ENCODE results near the gene SLC12A8. TPM values are rescaled to one million over a fixed set of nuclear protein-coding genes. Genes with fewer than 3 reads are reported as not detected.
A peak's percentile ranks its signal among the peaks of the same experiment; 100 is the strongest.

Gene SLC12A8
- total and polyA plus RNA-seq, 9 of the 15 experiments (the other 6 are each of a cell fraction or from before 2014, with no cell fraction given), result 0.04 to 0.33 (median 0.09) TPM; not detected in 4

- TF ChIP-seq ZNF318 (IDR thresholded peaks at IDR 0.05; ENCODE audit: borderline replicate concordance in 1 of 2, low read depth in 1 of 2) (peak in 1 of 2 experiments; percentile 73; a peak in 2 of 4 replicates), TRIM28 (IDR thresholded peaks at IDR 0.05) (no peak), CEBPB (tag; IDR thresholded peaks at IDR 0.05) (peak; percentile 88), BCL6 (CRISPR knock-in tag; IDR thresholded peaks at IDR 0.05) (no peak), FUS (optimal IDR thresholded peaks at IDR 0.05; ENCODE audit: low read depth, low read length) (no peak), SLC30A9 (CRISPR knock-in tag; IDR thresholded peaks at IDR 0.05) (no peak), EP400 (IDR thresholded peaks at IDR 0.05) (no peak), SOX6 (IDR thresholded peaks at IDR 0.05) (peak; percentile 48; the same call in 1 of the 2 replicates), KDM1A (IDR thresholded peaks at IDR 0.05) (0 out of 4 replicates have a peak, but pooled peaks of 1 of the 2 experiments have one; percentile 25), RBM22 (IDR thresholded peaks at IDR 0.05; ENCODE audit: low read depth, low read length, poor library complexity, severe bottlenecking) (no peak), ZNF282 (CRISPR knock-in tag; IDR thresholded peaks at IDR 0.05) (no peak)
Observed at GRCh38 chr3:125125821-125126245, 86.7 kb downstream of the SLC12A8 start (continued).
